ENCODE measurements around the gene ARID3B. TPM values are rescaled to one million over a fixed set of nuclear protein-coding genes. Genes with fewer than 3 reads are reported as not detected.

The ARID3B gene
- total and polyA plus RNA-seq, 2 donors (not counting 1 experiment from before 2014, with no cell fraction given) = 0.72 to 0.99 TPM

GRCh38 chr15:74543043-74543422 is 2.0 kb downstream of the ARID3B start:
- Histone ChIP-seq H3K4me2 (ENCODE audit: extremely low read depth, insufficient read depth, low read length) (no peak overlapping the region), H3K9me3 (ENCODE audit: control insufficient read depth, insufficient read depth, low read depth, low read length) (no peaks in the 10 kb centered on the region), H3K4me1 (ENCODE audit: control insufficient read depth, extremely low read depth, insufficient read depth, low read length) (peaks cover 17% of the 10 kb centered on the region), H2AFZ (ENCODE audit: low read length) (no peak overlapping the region), H3K9ac (ENCODE audit: insufficient read depth, low read length) (no peak overlapping the region), H3K27me3 (ENCODE audit: control insufficient read depth, insufficient read depth, low read length) (no peaks in the 10 kb centered on the region), H3K4me3 (replicated peaks in 1 of 4; ENCODE audit: control extremely low read depth in 1 of 4, insufficient read depth in 1 of 4, low read depth in 3 of 4, low read length in 4 of 4) (no peak overlapping the region), H4K20me1 (ENCODE audit: control insufficient read depth, extremely low read depth, insufficient read depth, low read length) (peaks cover 4% of the 10 kb centered on the region), H3K27ac (ENCODE audit: insufficient read depth, low read length) (no peak overlapping the region), H3K79me2 (ENCODE audit: control insufficient read depth, insufficient read depth, low read length) (no peaks in the 10 kb centered on the region), H3K36me3 (ENCODE audit: control insufficient read depth, insufficient read depth, low read length) (no peaks in the 10 kb centered on the region)
- no peak for DNase-seq (ENCODE audit: low read depth in 2 of 2)
- no peak for TF ChIP-seq CTCF (conservative IDR thresholded peaks at IDR 0.05 in 1 of 2, IDR thresholded peaks at IDR 0.05 in 1 of 2; ENCODE audit: low read depth in 1 of 2, low read length in 2 of 2)
- no peak for TF ChIP-seq EZH2 (IDR thresholded peaks at IDR 0.05; ENCODE audit: low read length, missing control alignments)

GRCh38 chr15:74543583-74543982 is 2.6 kb downstream of the ARID3B start:
- H3K9ac ChIP-seq (ENCODE audit: insufficient read depth, low read length) = no peak overlapping the region

GRCh38 chr15:74545086-74545485 is 4.1 kb downstream of the ARID3B start:
- H3K27ac ChIP-seq (ENCODE audit: insufficient read depth, low read length) = no peak overlapping the region
- TF ChIP-seq CTCF (conservative IDR thresholded peaks at IDR 0.05 in 1 of 2, IDR thresholded peaks at IDR 0.05 in 1 of 2; ENCODE audit: low read depth in 1 of 2, low read length in 2 of 2) (no peak), EZH2 (IDR thresholded peaks at IDR 0.05; ENCODE audit: low read length, missing control alignments) (no peak)
- H4K20me1 ChIP-seq (ENCODE audit: control insufficient read depth, extremely low read depth, insufficient read depth, low read length) = peaks cover 4% of the 10 kb centered on the region

More at GRCh38 chr15:74543583-74543982, 2.6 kb downstream of the ARID3B start:
- Histone ChIP-seq H3K4me3 (replicated peaks in 1 of 4; ENCODE audit: control extremely low read depth in 1 of 4, insufficient read depth in 1 of 4, low read depth in 3 of 4, low read length in 4 of 4) (no peak overlapping the region), H3K4me1 (ENCODE audit: control insufficient read depth, extremely low read depth, insufficient read depth, low read length) (peaks cover 17% of the 10 kb centered on the region), H3K27ac (ENCODE audit: insufficient read depth, low read length) (no peak overlapping the region), H3K79me2 (ENCODE audit: control insufficient read depth, insufficient read depth, low read length) (peaks cover 1% of the 10 kb centered on the region), H3K27me3 (ENCODE audit: control insufficient read depth, insufficient read depth, low read length) (no peaks in the 10 kb centered on the region), H3K36me3 (ENCODE audit: control insufficient read depth, insufficient read depth, low read length) (no peaks in the 10 kb centered on the region), H2AFZ (ENCODE audit: low read length) (no peak overlapping the region), H4K20me1 (ENCODE audit: control insufficient read depth, extremely low read depth, insufficient read depth, low read length) (peaks cover 4% of the 10 kb centered on the region), H3K4me2 (ENCODE audit: extremely low read depth, insufficient read depth, low read length) (no peak overlapping the region), H3K9me3 (ENCODE audit: control insufficient read depth, insufficient read depth, low read depth, low read length) (no peaks in the 10 kb centered on the region)
- TF ChIP-seq EZH2 (IDR thresholded peaks at IDR 0.05; ENCODE audit: low read length, missing control alignments) (no peak), CTCF (conservative IDR thresholded peaks at IDR 0.05 in 1 of 2, IDR thresholded peaks at IDR 0.05 in 1 of 2; ENCODE audit: low read depth in 1 of 2, low read length in 2 of 2) (no peak)
- DNase-seq (ENCODE audit: low read depth in 2 of 2) = no peak

More at GRCh38 chr15:74545086-74545485, 4.1 kb downstream of the ARID3B start:
- H3K4me3 ChIP-seq (replicated peaks in 1 of 4; ENCODE audit: control extremely low read depth in 1 of 4, insufficient read depth in 1 of 4, low read depth in 3 of 4, low read length in 4 of 4) = no peak overlapping the region
- H2AFZ ChIP-seq (ENCODE audit: low read length) = no peak overlapping the region
- no peaks in the 10 kb centered on the region for H3K27me3 ChIP-seq (ENCODE audit: control insufficient read depth, insufficient read depth, low read length)
- DNase-seq (ENCODE audit: low read depth in 2 of 2) = no peak
- peaks cover 13% of the 10 kb centered on the region for H3K4me1 ChIP-seq (ENCODE audit: control insufficient read depth, extremely low read depth, insufficient read depth, low read length)
- H3K9ac ChIP-seq (ENCODE audit: insufficient read depth, low read length) = no peak overlapping the region
- H3K4me2 ChIP-seq (ENCODE audit: extremely low read depth, insufficient read depth, low read length) = no peak overlapping the region
- no peaks in the 10 kb centered on the region for H3K36me3 ChIP-seq (ENCODE audit: control insufficient read depth, insufficient read depth, low read length)
- no peaks in the 10 kb centered on the region for H3K9me3 ChIP-seq (ENCODE audit: control insufficient read depth, insufficient read depth, low read depth, low read length)
- peaks cover 2% of the 10 kb centered on the region for H3K79me2 ChIP-seq (ENCODE audit: control insufficient read depth, insufficient read depth, low read length)
